Diencephalon (tissue), 1 donor: Measurements from ENCODE around the gene MVD. TPM values are rescaled to one million over a fixed set of nuclear protein-coding genes. Genes with fewer than 3 reads are reported as not detected.

Source experiments
- total RNA-seq: library from RNA; depleted of rRNA; stranded (reverse); fragments of >200 nt; gene quantifications from one replicate; pipeline ENCODE4 v1.2.3, GENCODE V29; 2014

The MVD gene
- 45.7 TPM for total RNA-seq

GRCh38 chr16:88662843-88663606 lies at the start of gene MVD:
Gene MVD, minus strand, starts transcription at chr16:88663091. Its CDS starts 11 bp downstream, at chr16:88663080.

GRCh38 chr16:88706229-88706964 lies 43.5 kb upstream of the MVD start, which contains the start of the genes CTU2 and RNF166:
Gene CTU2, plus strand, starts transcription at chr16:88706503. Its CDS starts 28 bp downstream, at chr16:88706531.
Gene RNF166, minus strand, starts transcription at chr16:88706408. Its CDS starts 83 bp downstream, at chr16:88706325.

GRCh38 chr16:88686439-88687253 lies 23.8 kb upstream of the MVD start, which contains the start of gene SNAI3:
Gene SNAI3, minus strand, starts transcription at chr16:88686507. Its CDS starts 101 bp downstream, at chr16:88686406.

GRCh38 chr16:88650749-88651275 lies 12.1 kb downstream of the MVD start, which contains the start of gene CYBA:
Gene CYBA, minus strand, starts transcription at chr16:88651053. Its CDS starts 40 bp downstream, at chr16:88651013.

GRCh38 chr16:88638323-88639230 lies 24.3 kb downstream of the MVD start, which contains the start of gene IL17C:
Gene IL17C, plus strand, starts transcription at chr16:88638572. Its CDS starts 70 bp downstream, at chr16:88638642.

Other genes with a start within 250 kb of the MVD start
- 1.4 TPM for gene ZFPM1, start 209.8 kb downstream of the MVD start, total RNA-seq
- gene ZC3H18, start 92.7 kb downstream of the MVD start, total RNA-seq, result 19.8 TPM
- gene IL17C, start 24.5 kb downstream of the MVD start, total RNA-seq, result not detected
- 28.8 TPM for gene CYBA, start 12.0 kb downstream of the MVD start, total RNA-seq
- not detected for gene SNAI3, start 23.4 kb upstream of the MVD start, total RNA-seq
- 10.8 TPM for gene RNF166, start 43.3 kb upstream of the MVD start, total RNA-seq
- 14.3 TPM for gene CTU2, start 43.4 kb upstream of the MVD start, total RNA-seq
- 7.8 TPM for gene PIEZO1, start 122.1 kb upstream of the MVD start, total RNA-seq
- gene CDT1, start 140.7 kb upstream of the MVD start, total RNA-seq, result 7.8 TPM
- gene APRT, start 148.8 kb upstream of the MVD start, total RNA-seq, result 15.0 TPM
- 17.5 TPM for gene GALNS, start 193.9 kb upstream of the MVD start, total RNA-seq
- gene TRAPPC2L, start 194.0 kb upstream of the MVD start, total RNA-seq, result 35.8 TPM
- not detected for gene PABPN1L, start 203.6 kb upstream of the MVD start, total RNA-seq